Measurements from ENCODE around the gene TRERF1. TPM values are rescaled to one million over a fixed set of nuclear protein-coding genes. Genes with fewer than 3 reads are reported as not detected.

The TRERF1 gene, protein sequence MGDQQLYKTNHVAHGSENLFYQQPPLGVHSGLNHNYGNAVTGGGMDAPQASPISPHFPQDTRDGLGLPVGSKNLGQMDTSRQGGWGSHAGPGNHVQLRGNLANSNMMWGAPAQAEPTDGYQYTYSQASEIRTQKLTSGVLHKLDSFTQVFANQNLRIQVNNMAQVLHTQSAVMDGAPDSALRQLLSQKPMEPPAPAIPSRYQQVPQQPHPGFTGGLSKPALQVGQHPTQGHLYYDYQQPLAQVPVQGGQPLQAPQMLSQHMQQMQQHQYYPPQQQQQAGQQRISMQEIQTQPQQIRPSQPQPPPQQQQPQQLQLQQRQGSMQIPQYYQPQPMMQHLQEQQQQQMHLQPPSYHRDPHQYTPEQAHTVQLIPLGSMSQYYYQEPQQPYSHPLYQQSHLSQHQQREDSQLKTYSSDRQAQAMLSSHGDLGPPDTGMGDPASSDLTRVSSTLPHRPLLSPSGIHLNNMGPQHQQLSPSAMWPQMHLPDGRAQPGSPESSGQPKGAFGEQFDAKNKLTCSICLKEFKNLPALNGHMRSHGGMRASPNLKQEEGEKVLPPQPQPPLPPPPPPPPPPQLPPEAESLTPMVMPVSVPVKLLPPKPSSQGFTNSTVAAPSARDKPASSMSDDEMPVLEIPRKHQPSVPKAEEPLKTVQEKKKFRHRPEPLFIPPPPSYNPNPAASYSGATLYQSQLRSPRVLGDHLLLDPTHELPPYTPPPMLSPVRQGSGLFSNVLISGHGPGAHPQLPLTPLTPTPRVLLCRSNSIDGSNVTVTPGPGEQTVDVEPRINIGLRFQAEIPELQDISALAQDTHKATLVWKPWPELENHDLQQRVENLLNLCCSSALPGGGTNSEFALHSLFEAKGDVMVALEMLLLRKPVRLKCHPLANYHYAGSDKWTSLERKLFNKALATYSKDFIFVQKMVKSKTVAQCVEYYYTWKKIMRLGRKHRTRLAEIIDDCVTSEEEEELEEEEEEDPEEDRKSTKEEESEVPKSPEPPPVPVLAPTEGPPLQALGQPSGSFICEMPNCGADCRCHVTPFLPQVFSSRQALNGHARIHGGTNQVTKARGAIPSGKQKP (N-terminal part only)
- total RNA-seq, result 5.9 and 11.9 TPM in 2 replicates

DNA sequence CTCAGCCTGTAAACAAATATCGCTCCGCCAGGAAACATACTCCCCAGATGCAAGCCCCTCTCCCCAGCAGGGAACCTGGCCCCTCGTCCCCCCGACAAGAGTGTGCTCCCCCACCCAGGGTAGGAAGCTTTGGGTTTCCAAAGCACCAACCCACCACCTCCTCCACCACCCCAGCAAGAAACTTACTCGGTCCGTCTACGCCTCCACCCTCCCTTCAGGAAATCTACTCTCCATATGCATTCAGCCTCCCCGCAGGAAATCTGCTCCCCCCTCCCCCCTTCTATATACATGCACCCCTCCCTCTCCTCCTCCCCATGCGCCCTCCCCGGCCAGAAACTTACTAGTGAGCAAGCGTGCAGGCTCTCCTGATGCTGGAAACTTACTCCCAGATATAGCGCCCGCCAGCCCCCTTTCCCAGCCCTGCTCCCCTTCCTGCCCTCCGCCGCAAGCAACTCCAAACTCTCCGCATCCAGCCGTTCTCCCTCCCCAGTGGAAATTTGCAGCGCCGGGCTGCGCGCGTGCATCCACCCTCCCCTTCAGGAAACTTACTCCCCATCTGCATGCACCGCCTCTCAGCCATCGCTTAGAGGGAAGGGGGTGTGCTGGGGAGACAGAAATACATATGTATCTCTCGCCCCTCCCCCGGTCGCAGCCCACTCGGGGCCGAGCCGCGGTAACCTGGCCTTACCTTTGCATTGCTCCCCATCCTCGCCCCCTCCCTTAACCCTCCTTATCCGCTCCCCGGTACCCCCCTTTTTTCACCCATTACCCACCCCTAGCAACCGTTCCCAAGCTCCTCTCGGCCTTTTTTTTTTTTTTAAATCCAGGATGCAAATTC is at the start of gene TRERF1:
TRERF1 (minus strand) TSS at position 594 of the 838 bp plus-strand sequence. CDS start 182,336 bp downstream, outside the sequence.

DNA sequence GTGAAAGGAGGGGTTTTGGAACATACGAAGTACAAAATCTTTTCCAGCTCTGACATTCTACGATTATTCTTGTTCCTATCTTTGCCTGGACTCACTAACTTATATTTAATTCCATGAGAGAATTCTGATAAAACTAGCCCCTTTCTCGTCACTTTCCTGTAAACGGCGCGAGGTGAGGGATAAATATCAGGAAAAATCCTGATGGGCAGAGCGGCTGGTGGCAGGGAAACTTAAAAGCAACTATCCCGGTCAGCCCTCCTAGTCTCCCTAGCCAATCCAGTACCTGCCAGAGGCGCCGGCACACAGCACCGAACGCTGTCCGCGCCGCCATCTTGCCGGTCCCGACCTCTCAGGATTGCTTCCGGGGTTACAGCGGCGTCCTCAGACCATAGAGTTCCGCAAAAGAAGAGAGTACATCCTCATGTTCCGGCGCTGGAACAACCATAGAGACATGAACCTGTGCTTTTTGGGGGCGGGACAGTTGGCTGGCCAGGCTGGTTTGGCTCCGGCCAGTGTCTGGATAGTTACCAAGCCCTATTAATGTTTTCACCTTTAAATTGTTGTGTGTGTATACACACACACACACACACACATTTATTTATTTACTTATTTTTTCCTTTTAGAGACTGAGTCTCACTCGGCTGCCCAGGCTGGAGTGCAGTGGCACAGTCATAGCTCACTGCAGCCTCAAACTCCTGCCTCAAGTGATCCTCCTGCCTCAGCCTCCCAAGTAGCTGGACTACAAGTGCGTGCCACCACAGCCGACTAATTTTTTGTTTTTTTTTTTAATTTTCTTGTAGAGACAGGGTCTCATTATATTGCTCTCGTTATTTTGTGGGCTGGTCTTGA is 234.0 kb downstream of the TRERF1 start, which contains the start of gene MRPS10:
MRPS10 (minus strand) TSS at position 343 of the 849 bp plus-strand sequence; CDS start at position 331, 12 bp downstream.

Other genes starting within 250 kb of the TRERF1 start
- 38.4 and 52.2 TPM in 2 replicates for gene MRPS10, start 234.1 kb downstream of the TRERF1 start, total RNA-seq
- gene UBR2, start 112.1 kb upstream of the TRERF1 start, total RNA-seq, result 10.1 and 13.2 TPM in 2 replicates

All from epithelial cell of alveolus of lung (primary cell).